OCI-LY1 (cell line): ENCODE measurements around the gene GPR176.

ENCODE experiments used
- H2AFZ ChIP-seq: fragments of 200-600 bp; sonication (generic), shearing (Covaris generic); 2 replicates; pipeline ENCODE4 v1.6.0; 2014; ENCODE audit warnings: antibody characterized with exemption, mild to moderate bottlenecking, low read length
- H3F3A ChIP-seq: fragments of 200-600 bp; sonication (generic), shearing (Covaris generic); 2 replicates; pipeline ENCODE4 v1.6.0; 2014; ENCODE audit warnings: mild to moderate bottlenecking, antibody characterized with exemption, low read length, moderate library complexity; ENCODE audit not compliant: insufficient read depth
- H3K27ac ChIP-seq: fragments of 200-600 bp; sonication (generic); 2 replicates; pipeline ENCODE4 v1.5.1; 2014; ENCODE audit warnings: low read length, mixed run types, mild to moderate bottlenecking, low read depth; ENCODE audit not compliant: poor library complexity, severe bottlenecking
- H3K27me3 ChIP-seq: fragments of 200-600 bp; sonication (generic); 2 replicates; pipeline ENCODE4 v1.6.0; 2014; ENCODE audit warnings: antibody characterized with exemption, mild to moderate bottlenecking, low read length, moderate library complexity; ENCODE audit not compliant: insufficient read depth
- H3K36me3 ChIP-seq: fragments of 200-600 bp; sonication (generic); 2 replicates; pipeline ENCODE4 v1.6.1; 2014; ENCODE audit warnings: mild to moderate bottlenecking, antibody characterized with exemption, low read length, moderate library complexity, mixed read lengths; ENCODE audit not compliant: insufficient read depth
- H3K4me1 ChIP-seq: fragments of 200-600 bp; sonication (generic); 2 replicates; pipeline ENCODE4 v1.5.1; 2014; ENCODE audit warnings: mild to moderate bottlenecking, low read length, moderate library complexity; ENCODE audit not compliant: insufficient read depth, severe bottlenecking
- H3K4me2 ChIP-seq: fragments of 200-600 bp; sonication (generic), shearing (Covaris generic); 2 replicates; pipeline ENCODE4 v1.6.1; 2014; ENCODE audit warnings: low read length
- H3K4me3 ChIP-seq: fragments of 200-600 bp; sonication (generic); 2 replicates; pipeline ENCODE4 v1.5.1; 2014; ENCODE audit warnings: low read length, low read depth, mild to moderate bottlenecking, mixed read lengths; ENCODE audit not compliant: poor library complexity, severe bottlenecking
- H3K79me2 ChIP-seq: fragments of 200-600 bp; shearing (Covaris generic); 2 replicates; pipeline ENCODE4 v1.6.1; 2016; ENCODE audit warnings: mixed run types, low read length, mixed read lengths; ENCODE audit not compliant: insufficient read depth
- H3K9ac ChIP-seq: fragments of 200-600 bp; sonication (generic), shearing (Covaris generic); 2 replicates; pipeline ENCODE4 v1.6.1; 2014; ENCODE audit warnings: mild to moderate bottlenecking, low read length, mixed read lengths
- H3K9me2 ChIP-seq: fragments of 200-600 bp; sonication (generic), shearing (Covaris generic); 2 replicates; pipeline ENCODE4 v1.6.1; 2014; ENCODE audit warnings: low read depth, mild to moderate bottlenecking, low read length, mixed read lengths
- H3K9me3 ChIP-seq: fragments of 200-600 bp; shearing (Covaris generic); 2 replicates; pipeline ENCODE4 v1.6.1; 2014; ENCODE audit warnings: low read length, mixed read lengths
- H4K20me1 ChIP-seq: fragments of 200-600 bp; sonication (generic), shearing (Covaris generic); 2 replicates; pipeline ENCODE4 v1.6.0; 2016; ENCODE audit warnings: mild to moderate bottlenecking, low read length; ENCODE audit not compliant: insufficient read depth
- EZH2 ChIP-seq: fragments of 200-600 bp; sonication (generic), shearing (Covaris generic); IDR thresholded peaks from 2 replicates; pipeline ENCODE4 v1.8.0; 2017; ENCODE audit warnings: borderline replicate concordance, mixed run types, mild to moderate bottlenecking, antibody characterized with exemption, low read length, moderate library complexity, mixed read lengths
- TF ChIP-seq, protein P1 (sequence below): fragments of 200-600 bp; sonication (generic), shearing (Covaris generic); IDR thresholded peaks from 2 replicates; pipeline ENCODE4 v1.5.1; 2017; ENCODE audit warnings: mild to moderate bottlenecking, antibody characterized with exemption, low read length, moderate library complexity, mixed read lengths

Gene GPR176

DNA sequence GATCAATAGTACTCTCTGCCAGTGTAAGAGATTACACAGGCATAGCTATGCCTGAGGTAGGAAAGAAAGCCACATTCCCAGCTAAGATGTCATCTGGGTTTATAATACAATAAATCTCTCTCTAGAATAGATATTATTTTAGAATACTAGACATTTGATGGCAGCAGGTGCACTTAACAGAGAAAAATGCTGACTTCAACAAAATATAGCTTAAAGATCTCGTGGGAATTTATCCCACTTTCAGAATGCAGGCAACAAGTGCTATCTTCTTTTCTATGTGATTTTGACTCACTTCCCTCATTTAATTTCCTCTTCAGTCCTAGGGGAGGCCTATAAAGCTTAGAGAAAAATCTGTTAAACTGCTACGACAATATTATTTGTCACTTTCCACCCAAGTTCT lies 76.5 kb downstream of the GPR176 start:
- no peaks in the 10 kb centered on the region for H3K36me3 ChIP-seq
- no peak overlapping the region for H3K4me3 ChIP-seq
- no peaks in the 10 kb centered on the region for H3K4me1 ChIP-seq
- H3K9me2 ChIP-seq: no peaks in the 10 kb centered on the region
- H4K20me1 ChIP-seq: no peaks in the 10 kb centered on the region
- no peaks in the 10 kb centered on the region for H3K79me2 ChIP-seq
- H2AFZ ChIP-seq: no peak overlapping the region
- H3K27me3 ChIP-seq: no peaks in the 10 kb centered on the region
- no peak overlapping the region for H3K9ac ChIP-seq
- no peaks in the 10 kb centered on the region for H3F3A ChIP-seq
- no peaks in the 10 kb centered on the region for H3K9me3 ChIP-seq
- H3K4me2 ChIP-seq: no peak overlapping the region
- no peak overlapping the region for H3K27ac ChIP-seq
- TF ChIP-seq, protein P1, sequence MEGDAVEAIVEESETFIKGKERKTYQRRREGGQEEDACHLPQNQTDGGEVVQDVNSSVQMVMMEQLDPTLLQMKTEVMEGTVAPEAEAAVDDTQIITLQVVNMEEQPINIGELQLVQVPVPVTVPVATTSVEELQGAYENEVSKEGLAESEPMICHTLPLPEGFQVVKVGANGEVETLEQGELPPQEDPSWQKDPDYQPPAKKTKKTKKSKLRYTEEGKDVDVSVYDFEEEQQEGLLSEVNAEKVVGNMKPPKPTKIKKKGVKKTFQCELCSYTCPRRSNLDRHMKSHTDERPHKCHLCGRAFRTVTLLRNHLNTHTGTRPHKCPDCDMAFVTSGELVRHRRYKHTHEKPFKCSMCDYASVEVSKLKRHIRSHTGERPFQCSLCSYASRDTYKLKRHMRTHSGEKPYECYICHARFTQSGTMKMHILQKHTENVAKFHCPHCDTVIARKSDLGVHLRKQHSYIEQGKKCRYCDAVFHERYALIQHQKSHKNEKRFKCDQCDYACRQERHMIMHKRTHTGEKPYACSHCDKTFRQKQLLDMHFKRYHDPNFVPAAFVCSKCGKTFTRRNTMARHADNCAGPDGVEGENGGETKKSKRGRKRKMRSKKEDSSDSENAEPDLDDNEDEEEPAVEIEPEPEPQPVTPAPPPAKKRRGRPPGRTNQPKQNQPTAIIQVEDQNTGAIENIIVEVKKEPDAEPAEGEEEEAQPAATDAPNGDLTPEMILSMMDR: no peak
- TF ChIP-seq EZH2: no peak

- H3K4me1 ChIP-seq: no peaks in the 10 kb centered on the region
- no peaks in the 10 kb centered on the region for H3K79me2 ChIP-seq
- no peak overlapping the region for H3K4me3 ChIP-seq
- H3F3A ChIP-seq: no peaks in the 10 kb centered on the region
- H3K27ac ChIP-seq: no peak overlapping the region
- 0 out of 2 replicates have a peak, but pooled peaks cover 3% of the 10 kb centered on the region for H3K27me3 ChIP-seq
- H3K9me2 ChIP-seq: no peaks in the 10 kb centered on the region
- H2AFZ ChIP-seq: no peak overlapping the region
- TF ChIP-seq EZH2: no peak
- TF ChIP-seq, protein P1: no peak
- H3K9me3 ChIP-seq: no peaks in the 10 kb centered on the region
- H3K36me3 ChIP-seq: no peaks in the 10 kb centered on the region
- no peak overlapping the region for H3K9ac ChIP-seq
- no peak overlapping the region for H3K4me2 ChIP-seq
- H4K20me1 ChIP-seq: no peaks in the 10 kb centered on the region
Measured at GRCh38 chr15:39837454-39837853, 82.6 kb downstream of the GPR176 start.

GRCh38 chr15:39835550-39835949 lies 84.5 kb downstream of the GPR176 start:
- H3K27me3 ChIP-seq: 0 out of 2 replicates have a peak, but pooled peaks cover 3% of the 10 kb centered on the region
- TF ChIP-seq EZH2: no peak
- TF ChIP-seq, protein P1: no peak
- H3K27ac ChIP-seq: no peak overlapping the region
- no peaks in the 10 kb centered on the region for H3F3A ChIP-seq
- no peaks in the 10 kb centered on the region for H3K4me1 ChIP-seq
- no peaks in the 10 kb centered on the region for H4K20me1 ChIP-seq
- H3K9me3 ChIP-seq: no peaks in the 10 kb centered on the region
- H3K36me3 ChIP-seq: no peaks in the 10 kb centered on the region
- H2AFZ ChIP-seq: no peak overlapping the region
- H3K9me2 ChIP-seq: no peaks in the 10 kb centered on the region
- H3K4me3 ChIP-seq: no peak overlapping the region
- H3K9ac ChIP-seq: no peak overlapping the region
- no peak overlapping the region for H3K4me2 ChIP-seq
- no peaks in the 10 kb centered on the region for H3K79me2 ChIP-seq
